HEK293 (cell line): ENCODE measurements around the gene PKIB.

ENCODE experiments used
- CTCF ChIA-PET: fragments of 350-600 bp; formaldehyde crosslinking; extraction: SDS; loops from one replicate; lab custom pipeline; 2021; ENCODE audit warnings: antibody characterized with exemption; lab: Yijun Ruan, JAX
- POLR2A ChIA-PET: fragments of 300-600 bp; formaldehyde crosslinking; extraction: SDS; loops from one replicate; lab custom pipeline; 2020; ENCODE audit warnings: antibody characterized with exemption, inconsistent platforms; lab: Yijun Ruan, JAX
- H3K27ac ChIP-seq: fragments of 200-500 bp; sonication (Bioruptor generic); 2 replicates; pipeline ENCODE4 v1.5.1; 2014; ENCODE audit warnings: low read depth, low read length, control low read depth, inconsistent platforms; ENCODE audit errors: extremely low read depth
- H3K36me3 ChIP-seq, 2 experiments: fragments of 200-500 bp in 1 of 2; sonication (Bioruptor generic) in 1 of 2; 1 replicate in 1 of 2; 2 replicates in 1 of 2; pipeline ENCODE4 v1.5.1; 2014 to 2017; ENCODE audit warnings: inconsistent platforms in 2 of 2, low read length in 2 of 2; ENCODE audit not compliant: control insufficient read depth in 2 of 2, insufficient read depth in 1 of 2
- H3K4me1 ChIP-seq: fragments of 200-500 bp; sonication (Bioruptor generic); 2 replicates; pipeline ENCODE4 v1.5.1; 2014; ENCODE audit warnings: mild to moderate bottlenecking, low read length, inconsistent platforms; ENCODE audit not compliant: control insufficient read depth, insufficient read depth
- H3K4me3 ChIP-seq: 2 replicates; pipeline ENCODE4 v1.5.1; 2011; ENCODE audit warnings: low read depth, mild to moderate bottlenecking, control low read depth, low read length, moderate library complexity
- H3K9me3 ChIP-seq: fragments of 200-500 bp; sonication (Bioruptor generic); 2 replicates; pipeline ENCODE4 v1.5.1; 2014; ENCODE audit warnings: low read depth, low read length, inconsistent platforms; ENCODE audit not compliant: control insufficient read depth, insufficient read depth
- ATF2 ChIP-seq: fragments of 450-650 bp; formaldehyde crosslinking; IDR thresholded peaks from 2 replicates; pipeline ENCODE4 v1.5.1; 2016; ENCODE audit warnings: missing biosample characterization, missing genetic modification characterization, low read depth
- KLF10 ChIP-seq: fragments of 450-650 bp; IDR thresholded peaks from 2 replicates; pipeline ENCODE4 v1.5.1; 2018; ENCODE audit warnings: missing biosample characterization, mild to moderate bottlenecking, missing genetic modification characterization
- KLF9 ChIP-seq: fragments of 450-650 bp; formaldehyde crosslinking; IDR thresholded peaks from 2 replicates; pipeline ENCODE4 v1.5.1; 2016; ENCODE audit warnings: missing biosample characterization, missing genetic modification characterization, low read depth
- PRDM1 ChIP-seq: fragments of 450-650 bp; formaldehyde crosslinking; IDR thresholded peaks from 2 replicates; pipeline ENCODE4; 2016; ENCODE audit warnings: missing biosample characterization, missing genetic modification characterization
- PRDM10 ChIP-seq: fragments of 450-650 bp; formaldehyde crosslinking; IDR thresholded peaks from 2 replicates; pipeline ENCODE4 v1.5.1; 2016; ENCODE audit warnings: missing biosample characterization, missing genetic modification characterization
- PRDM6 ChIP-seq: fragments of 450-650 bp; formaldehyde crosslinking; IDR thresholded peaks from 2 replicates; pipeline ENCODE4 v1.5.1; 2017; ENCODE audit warnings: missing biosample characterization, missing genetic modification characterization
- TRIM28 ChIP-seq: IDR thresholded peaks from 2 replicates; pipeline ENCODE4 v1.6.1; 2011; ENCODE audit warnings: low read length, control low read depth, borderline replicate concordance
- ZFP41 ChIP-seq: fragments of 450-650 bp; formaldehyde crosslinking; IDR thresholded peaks from 2 replicates; pipeline ENCODE4 v1.5.1; 2016; ENCODE audit warnings: missing biosample characterization, missing genetic modification characterization, borderline replicate concordance
- ZFP69B ChIP-seq: fragments of 450-650 bp; formaldehyde crosslinking; IDR thresholded peaks from 2 replicates; pipeline ENCODE4 v1.5.1; 2016; ENCODE audit warnings: missing biosample characterization, missing genetic modification characterization
- ZIC2 ChIP-seq: fragments of 450-650 bp; formaldehyde crosslinking; IDR thresholded peaks from 2 replicates; pipeline ENCODE4 v1.5.1; 2016; ENCODE audit warnings: missing biosample characterization, missing genetic modification characterization
- ZNF112 ChIP-seq: fragments of 450-650 bp; formaldehyde crosslinking; IDR thresholded peaks from 2 replicates; pipeline ENCODE4 v1.5.0; 2017; ENCODE audit warnings: missing biosample characterization, missing genetic modification characterization
- ZNF174 ChIP-seq: fragments of 450-650 bp; formaldehyde crosslinking; IDR thresholded peaks from 2 replicates; pipeline ENCODE4 v1.5.0; 2017; ENCODE audit warnings: missing biosample characterization, mild to moderate bottlenecking, missing genetic modification characterization
- ZNF221 ChIP-seq: fragments of 450-650 bp; formaldehyde crosslinking; IDR thresholded peaks from 2 replicates; pipeline ENCODE4 v1.5.1; 2017; ENCODE audit warnings: missing biosample characterization, missing genetic modification characterization, borderline replicate concordance
- ZNF350 ChIP-seq: fragments of 450-650 bp; formaldehyde crosslinking; IDR thresholded peaks from 2 replicates; pipeline ENCODE4 v1.5.0; 2017; ENCODE audit warnings: missing biosample characterization, mild to moderate bottlenecking, missing genetic modification characterization
- ZNF37A ChIP-seq: fragments of 450-650 bp; IDR thresholded peaks from 2 replicates; pipeline ENCODE4 v1.5.1; 2018; ENCODE audit warnings: missing biosample characterization, missing genetic modification characterization
- ZNF521 ChIP-seq: fragments of 450-650 bp; formaldehyde crosslinking; IDR thresholded peaks from 2 replicates; pipeline ENCODE4 v1.5.1; 2017; ENCODE audit warnings: missing biosample characterization, mild to moderate bottlenecking, missing genetic modification characterization
- ZNF529 ChIP-seq: fragments of 450-650 bp; formaldehyde crosslinking; IDR thresholded peaks from 2 replicates; pipeline ENCODE4 v1.5.1; 2017; ENCODE audit warnings: missing genetic modification characterization, missing biosample characterization; ENCODE audit not compliant: insufficient replicate concordance
- ZNF530 ChIP-seq: fragments of 450-650 bp; formaldehyde crosslinking; IDR thresholded peaks from 2 replicates; pipeline ENCODE4 v1.5.1; 2016; ENCODE audit warnings: low read depth, missing biosample characterization, missing genetic modification characterization
- ZNF747 ChIP-seq: fragments of 450-650 bp; formaldehyde crosslinking; IDR thresholded peaks from 2 replicates; pipeline ENCODE4 v1.5.1; 2016; ENCODE audit warnings: missing biosample characterization, missing genetic modification characterization
- ZXDB ChIP-seq: fragments of 450-650 bp; formaldehyde crosslinking; IDR thresholded peaks from 2 replicates; pipeline ENCODE4 v1.5.1; 2016; ENCODE audit warnings: missing biosample characterization, missing genetic modification characterization

PKIB gene

GRCh38 chr6:122681705-122682104, 71.5 kb downstream of the PKIB start (continued):
- TF ChIP-seq ZNF112 (tag by site-specific recombination) (no peak), ZNF747 (no peak), ZFP69B (tag by site-specific recombination) (no peak), ZNF37A (tag by site-specific recombination) (no peak)

- H3K4me1 ChIP-seq: no peaks in the 10 kb centered on the region
- H3K27ac ChIP-seq: no peak overlapping the region
- no peak overlapping the region for H3K4me3 ChIP-seq
- ChIA-PET POLR2A (no interaction called here), CTCF (no interaction called here)
- H3K36me3 ChIP-seq: no peaks in the 10 kb centered on the region
- TF ChIP-seq ZNF521 (tag by site-specific recombination) (no peak), ZNF350 (tag by site-specific recombination) (no peak), PRDM1 (tag by site-specific recombination) (peak; percentile 37; the same call in 1 of the 2 replicates), ZFP41 (tag by site-specific recombination) (no peak), PRDM6 (tag by site-specific recombination) (no peak), ZXDB (tag by site-specific recombination) (no peak)
- no peaks in the 10 kb centered on the region for H3K9me3 ChIP-seq
These were observed 73.9 kb downstream of the PKIB start for GRCh38 chr6:122683989-122684651.

- Histone ChIP-seq H3K4me3 (no peak overlapping the region), H3K36me3 (no peaks in the 10 kb centered on the region), H3K27ac (no peak overlapping the region), H3K9me3 (no peaks in the 10 kb centered on the region), H3K4me1 (no peaks in the 10 kb centered on the region)
- ChIA-PET CTCF (no interaction called here), POLR2A (no interaction called here)
- TF ChIP-seq TRIM28 (no peak), ATF2 (no peak), ZIC2 (tag by site-specific recombination) (no peak), ZNF530 (tag by site-specific recombination) (no peak), ZNF529 (no peak), ZNF174 (tag by site-specific recombination) (no peak), KLF10 (tag by site-specific recombination) (no peak)
These were observed 82.0 kb downstream of the PKIB start for GRCh38 chr6:122692175-122692598.

GRCh38 chr6:122692807-122693580, 82.8 kb downstream of the PKIB start:
- H3K27ac ChIP-seq: no peak overlapping the region
- H3K4me1 ChIP-seq: no peaks in the 10 kb centered on the region
- no peaks in the 10 kb centered on the region for H3K9me3 ChIP-seq
- H3K36me3 ChIP-seq: no peaks in the 10 kb centered on the region
- ChIA-PET CTCF (no interaction called here), POLR2A (no interaction called here)
- no peak overlapping the region for H3K4me3 ChIP-seq
- TF ChIP-seq ZNF221 (tag by site-specific recombination): no peak
- TF ChIP-seq KLF9 (tag by site-specific recombination): no peak
- no peak for TF ChIP-seq PRDM10 (tag by site-specific recombination)
